ENCODE data around the gene FCER1G. TPM values are rescaled to one million over a fixed set of nuclear protein-coding genes. Genes with fewer than 3 reads are reported as not detected.
"Not testable (repeated sequence)": the region's sequence is repeated elsewhere in the genome, so short reads cannot be mapped to it uniquely, and the experiment has no call there.

FCER1G gene
- total and polyA plus RNA-seq, 8 donors = 1.3 to 25.0 (median 11.9) TPM

DNA sequence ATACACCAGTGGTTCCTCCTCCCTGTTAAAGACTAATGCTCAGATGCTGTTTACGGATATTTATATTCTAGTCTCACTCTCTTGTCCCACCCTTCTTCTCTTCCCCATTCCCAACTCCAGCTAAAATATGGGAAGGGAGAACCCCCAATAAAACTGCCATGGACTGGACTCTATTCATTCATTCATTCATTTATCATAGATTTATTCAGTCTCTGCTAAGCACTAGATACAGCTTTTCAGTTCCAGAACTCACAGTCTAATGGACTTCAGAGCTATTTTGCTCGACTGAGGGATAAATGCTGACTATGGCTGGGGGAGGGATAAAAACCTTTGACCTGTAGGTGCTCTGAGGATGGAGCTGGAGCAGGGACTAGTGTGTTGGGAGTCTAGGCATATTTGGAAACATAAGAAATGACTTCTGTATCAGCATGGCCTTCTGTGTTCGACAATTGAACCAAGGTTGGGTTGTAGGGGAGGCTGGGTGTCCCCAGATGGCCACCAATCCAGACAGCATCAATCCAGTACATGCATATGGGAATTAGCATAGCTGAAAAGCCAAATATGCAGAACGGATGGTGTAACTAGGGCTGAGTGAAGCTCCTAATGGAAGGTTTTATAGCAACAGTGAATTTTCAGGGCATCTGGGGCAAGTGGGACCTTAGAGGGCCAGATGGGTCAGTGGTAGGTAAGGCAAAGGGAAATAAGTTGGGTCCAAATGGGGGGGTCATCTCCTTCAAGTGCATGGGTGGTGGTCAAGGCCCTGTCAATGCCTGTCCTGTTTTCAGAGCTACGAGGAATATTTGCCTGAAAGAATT lies 4.2 kb downstream of the FCER1G start:
- intact Hi-C loops (cut with DNase I) = no loop called here
- Histone ChIP-seq H3K4me1 (no peaks in the 10 kb centered on the region), H3K4me3 (no peak overlapping the region), H3K27me3 (no peaks in the 10 kb centered on the region), H3K9me3 (no peaks in the 10 kb centered on the region), H3K36me3 (peaks cover 0 to 5% (median 0%) of the 10 kb centered on the region in 3 donors), H3K27ac (no peak overlapping the region)
- 70 to 80% methylated on average over 5 of the region's 5 CpGs for WGBS, 2 donors
- TF ChIP-seq, protein P1, sequence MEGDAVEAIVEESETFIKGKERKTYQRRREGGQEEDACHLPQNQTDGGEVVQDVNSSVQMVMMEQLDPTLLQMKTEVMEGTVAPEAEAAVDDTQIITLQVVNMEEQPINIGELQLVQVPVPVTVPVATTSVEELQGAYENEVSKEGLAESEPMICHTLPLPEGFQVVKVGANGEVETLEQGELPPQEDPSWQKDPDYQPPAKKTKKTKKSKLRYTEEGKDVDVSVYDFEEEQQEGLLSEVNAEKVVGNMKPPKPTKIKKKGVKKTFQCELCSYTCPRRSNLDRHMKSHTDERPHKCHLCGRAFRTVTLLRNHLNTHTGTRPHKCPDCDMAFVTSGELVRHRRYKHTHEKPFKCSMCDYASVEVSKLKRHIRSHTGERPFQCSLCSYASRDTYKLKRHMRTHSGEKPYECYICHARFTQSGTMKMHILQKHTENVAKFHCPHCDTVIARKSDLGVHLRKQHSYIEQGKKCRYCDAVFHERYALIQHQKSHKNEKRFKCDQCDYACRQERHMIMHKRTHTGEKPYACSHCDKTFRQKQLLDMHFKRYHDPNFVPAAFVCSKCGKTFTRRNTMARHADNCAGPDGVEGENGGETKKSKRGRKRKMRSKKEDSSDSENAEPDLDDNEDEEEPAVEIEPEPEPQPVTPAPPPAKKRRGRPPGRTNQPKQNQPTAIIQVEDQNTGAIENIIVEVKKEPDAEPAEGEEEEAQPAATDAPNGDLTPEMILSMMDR (IDR thresholded peaks at IDR 0.05) = no peak
- no peak for FAIRE-seq
- no peak for DNase-seq
- ATAC-seq = no peak

DNA sequence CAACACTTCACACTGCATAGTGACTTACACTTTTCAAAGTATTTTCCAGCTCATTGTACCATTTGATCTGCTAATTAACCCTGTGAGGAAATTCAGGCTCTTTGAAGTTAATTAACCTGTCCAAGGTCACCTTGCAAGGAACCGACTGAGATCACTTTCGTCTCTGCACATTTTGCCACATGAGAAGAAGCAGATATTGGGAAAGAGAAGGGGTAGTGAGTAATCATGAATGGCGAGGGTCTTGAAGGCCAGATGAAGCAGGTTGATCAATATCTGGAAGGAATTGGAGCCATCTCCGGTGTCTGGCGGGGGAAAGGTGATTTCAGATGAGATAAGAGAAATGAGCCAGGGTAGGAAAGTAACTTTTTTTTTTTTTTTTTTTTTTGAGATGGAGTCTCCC lies 4.9 kb downstream of the FCER1G start:
- Histone ChIP-seq H3K27ac (no peak overlapping the region), H3K9me3 (no peaks in the 10 kb centered on the region), H3K4me1 (no peaks in the 10 kb centered on the region), H3K27me3 (no peaks in the 10 kb centered on the region), H3K36me3 (no peaks in the 10 kb centered on the region), H3K4me3 (no peak overlapping the region)
- no peak for ATAC-seq
- TF ChIP-seq, protein P1 (IDR thresholded peaks at IDR 0.05) = no peak
- FAIRE-seq = no peak
- WGBS, 2 donors = 59 to 68% methylated on average over 5 of the region's 5 CpGs
- no peak for DNase-seq
- intact Hi-C loops (cut with DNase I) = loop anchor here in 1 of 3 donors (10.0 kb wide), 1 partner anchor 155 kb away; no protein-coding TSS in a partner anchor

DNA sequence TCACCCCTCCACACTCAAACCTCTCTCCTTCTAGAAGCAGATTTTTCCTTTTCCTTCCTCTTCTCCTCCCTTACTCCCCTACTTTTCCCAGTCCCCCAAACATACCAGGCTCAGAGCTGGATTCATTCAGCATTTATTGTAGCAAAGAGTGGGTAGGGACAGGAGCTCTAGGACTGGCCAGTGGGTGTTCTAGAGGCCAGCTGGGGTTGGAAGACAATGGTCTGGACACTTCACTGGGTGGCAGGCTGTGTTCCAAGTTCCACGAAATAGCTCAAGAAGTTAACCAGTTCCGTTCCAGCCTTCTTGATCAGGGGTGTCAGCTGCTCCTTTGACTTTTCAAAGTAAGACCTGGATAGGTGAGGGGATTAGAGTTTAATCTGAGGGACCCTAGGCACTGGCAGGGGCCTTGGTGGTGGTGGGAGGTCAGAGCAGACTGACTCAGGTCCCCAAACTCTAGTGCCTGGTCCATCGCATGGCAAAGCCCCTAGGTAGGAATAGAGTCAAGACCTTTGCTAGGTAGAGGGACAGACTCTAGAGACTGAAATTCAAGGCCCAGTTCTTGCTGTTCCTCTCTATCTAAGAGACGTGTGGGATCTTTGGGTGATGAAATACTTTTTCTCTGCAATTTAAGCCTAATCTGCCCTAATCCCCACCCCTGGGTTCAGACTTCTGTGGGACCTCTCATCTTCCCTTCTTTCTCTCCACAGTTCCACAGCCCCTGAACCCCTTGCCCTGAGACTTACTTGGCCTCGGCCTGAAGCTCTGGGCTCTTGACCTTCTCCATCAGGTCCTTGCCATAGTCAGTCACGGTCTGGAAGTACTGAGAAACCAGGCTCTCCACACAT lies 7.3 kb downstream of the FCER1G start:
- TF ChIP-seq, protein P1 (IDR thresholded peaks at IDR 0.05) = no peak
- Histone ChIP-seq H3K4me3 (no peak overlapping the region), H3K27ac (no peak overlapping the region), H3K36me3 (no peaks in the 10 kb centered on the region), H3K4me1 (peaks cover 0 to 9% (median 0%) of the 10 kb centered on the region in 3 donors), H3K27me3 (no peaks in the 10 kb centered on the region), H3K9me3 (no peaks in the 10 kb centered on the region)
- 64 to 68% methylated on average over 6 of the region's 6 CpGs for WGBS, 2 donors
- ATAC-seq (no peak), FAIRE-seq (no peak), DNase-seq (peak in 1 of 6 donors; percentile 13)
- intact Hi-C loops (cut with DNase I) = loop anchor here in 1 of 3 donors (10.0 kb wide), 1 partner anchor 152 kb away; no protein-coding TSS in a partner anchor

DNA sequence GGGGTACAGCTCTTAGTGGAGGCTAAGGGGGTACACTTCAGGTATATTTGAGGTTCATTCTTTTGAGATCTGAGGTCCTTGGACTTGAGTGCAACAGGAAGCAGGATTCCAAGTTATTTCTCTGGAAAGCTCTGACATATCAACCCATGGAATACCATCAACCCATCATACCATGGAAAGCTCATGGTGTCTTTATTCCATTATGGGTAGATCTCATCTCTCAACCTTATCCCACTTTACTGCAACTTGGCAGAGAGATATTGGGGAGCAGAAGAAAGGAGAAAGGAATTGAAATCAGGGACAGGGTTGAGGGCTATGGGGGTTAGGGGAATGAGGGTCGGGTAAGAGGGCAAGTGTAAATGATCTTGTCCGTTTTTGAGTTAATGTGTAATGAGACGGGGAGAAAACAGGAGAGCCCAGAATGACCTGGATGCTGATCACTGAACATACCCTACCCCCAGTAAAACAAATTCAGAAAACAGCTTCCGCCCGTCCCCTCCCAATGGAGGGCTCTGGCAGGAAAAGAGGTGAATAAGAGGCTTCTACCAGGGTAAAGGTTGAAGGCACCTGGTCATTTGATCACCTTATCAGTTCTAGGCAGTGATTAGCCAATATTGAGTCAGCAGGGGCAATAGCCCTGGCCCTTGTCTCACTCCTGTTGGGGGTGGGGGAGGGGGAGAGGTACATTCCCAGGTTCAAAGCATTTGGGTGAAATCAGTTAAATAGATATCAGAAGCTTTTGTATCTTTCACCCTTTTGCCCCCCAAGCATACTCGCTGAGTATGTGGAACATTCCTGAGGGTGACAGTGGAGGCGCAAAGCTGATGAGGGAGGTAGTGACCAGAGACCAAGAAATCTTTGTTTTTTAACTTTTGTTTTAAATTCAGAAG lies 9.0 kb downstream of the FCER1G start:
- intact Hi-C loops (cut with DNase I) = loop anchor here in 1 of 3 donors (10.0 kb wide), 1 partner anchor 151 kb away; no protein-coding TSS in a partner anchor
- Histone ChIP-seq H3K36me3 (no peaks in the 10 kb centered on the region), H3K27ac (no peak overlapping the region), H3K4me1 (peaks cover 0 to 11% (median 0%) of the 10 kb centered on the region in 3 donors), H3K9me3 (no peaks in the 10 kb centered on the region), H3K4me3 (no peak overlapping the region), H3K27me3 (no peaks in the 10 kb centered on the region)
- TF ChIP-seq, protein P1 (IDR thresholded peaks at IDR 0.05) = no peak
- ATAC-seq (no peak), DNase-seq (no peak), FAIRE-seq (no peak)
- 65 to 71% methylated on average over 7 of the region's 7 CpGs for WGBS, 2 donors

GRCh38 chr1:161224695-161225087 lies 9.6 kb downstream of the FCER1G start:
- ATAC-seq = not testable (repeated sequence)

More at GRCh38 chr1:161224695-161225087, 9.6 kb downstream of the FCER1G start:
- not testable (repeated sequence) for H3K36me3 ChIP-seq, H3K4me3 ChIP-seq, H3K27me3 ChIP-seq, FAIRE-seq, H3K9me3 ChIP-seq, H3K27ac ChIP-seq, DNase-seq
- H3K4me1 ChIP-seq = peaks cover 0 to 11% (median 0%) of the 10 kb centered on the region in 3 donors
- intact Hi-C loops (cut with DNase I) = loop anchor here in 1 of 3 donors (5.0 to 10.0 kb wide), 2 partner anchors 73 to 150 kb away; no protein-coding TSS in a partner anchor
- WGBS, 2 donors = 76 to 80% methylated on average over 12 to 13 of the region's 13 CpGs
